Upper lobe of right lung (tissue), 1 donor: ENCODE data around the gene TNRC6C. TPM values are rescaled to one million over a fixed set of nuclear protein-coding genes. Genes with fewer than 3 reads are reported as not detected.

Source experiments
- ATAC-seq: fragments of 200-7000 bp; cut with Tn5 transposase; one replicate; pipeline ENCODE4 v1.9.1; 2020; ENCODE audit warnings: mild to moderate bottlenecking, moderate library complexity
- DNase-seq: peaks from one replicate; pipeline ENCODE4 v3.0.0-alpha.2; 2020
- H3K27ac ChIP-seq: fragments of 200-600 bp; one replicate; pipeline ENCODE4 v1.8.0; 2022
- H3K27me3 ChIP-seq: fragments of 200-600 bp; one replicate; pipeline ENCODE4 v1.8.0; 2022; ENCODE audit warnings: mild to moderate bottlenecking
- H3K36me3 ChIP-seq: fragments of 200-600 bp; one replicate; pipeline ENCODE4 v1.8.0; 2022
- H3K4me1 ChIP-seq: fragments of 200-600 bp; one replicate; pipeline ENCODE4 v1.8.0; 2022
- H3K4me3 ChIP-seq: fragments of 200-600 bp; one replicate; pipeline ENCODE4 v1.8.0; 2022; ENCODE audit warnings: mild to moderate bottlenecking
- H3K9me3 ChIP-seq: fragments of 200-600 bp; one replicate; pipeline ENCODE4 v1.8.0; 2022
- intact Hi-C: fragments of 100-400 bp; cut with DNase I; formaldehyde crosslinking; loops from one replicate; pipeline ENCODE4 v1.11.0; 2022
- total RNA-seq: library from RNA; stranded (reverse); fragmentation: NEBNext Ultra II Directional; extraction: Animal tissue kit (Norgen Biotek cat#: 25700); gene quantifications from one replicate; pipeline ENCODE4 v1.2.1, GENCODE V29; 2021
- TF ChIP-seq, protein P1 (sequence below): fragments of 200-600 bp; IDR thresholded peaks from one replicate; pipeline ENCODE4 v1.8.0; 2022; ENCODE audit warnings: antibody characterized with exemption
- donor health status: DM: no; HTN: yes; CAD: no; lungs with severe emphysema.

TNRC6C gene
- total RNA-seq, 1 donor from 2014 or later, result 21.7 TPM

GRCh38 chr17:78096093-78096492 lies 137.6 kb downstream of the TNRC6C start:
- Histone ChIP-seq H3K9me3 (no peaks in the 10 kb centered on the region), H3K27ac (no peak overlapping the region), H3K36me3 (peaks cover 80% of the 10 kb centered on the region), H3K27me3 (no peaks in the 10 kb centered on the region), H3K4me3 (no peak overlapping the region), H3K4me1 (no peaks in the 10 kb centered on the region)
- no peak for ATAC-seq
- no peak for DNase-seq
- TF ChIP-seq, protein P1, sequence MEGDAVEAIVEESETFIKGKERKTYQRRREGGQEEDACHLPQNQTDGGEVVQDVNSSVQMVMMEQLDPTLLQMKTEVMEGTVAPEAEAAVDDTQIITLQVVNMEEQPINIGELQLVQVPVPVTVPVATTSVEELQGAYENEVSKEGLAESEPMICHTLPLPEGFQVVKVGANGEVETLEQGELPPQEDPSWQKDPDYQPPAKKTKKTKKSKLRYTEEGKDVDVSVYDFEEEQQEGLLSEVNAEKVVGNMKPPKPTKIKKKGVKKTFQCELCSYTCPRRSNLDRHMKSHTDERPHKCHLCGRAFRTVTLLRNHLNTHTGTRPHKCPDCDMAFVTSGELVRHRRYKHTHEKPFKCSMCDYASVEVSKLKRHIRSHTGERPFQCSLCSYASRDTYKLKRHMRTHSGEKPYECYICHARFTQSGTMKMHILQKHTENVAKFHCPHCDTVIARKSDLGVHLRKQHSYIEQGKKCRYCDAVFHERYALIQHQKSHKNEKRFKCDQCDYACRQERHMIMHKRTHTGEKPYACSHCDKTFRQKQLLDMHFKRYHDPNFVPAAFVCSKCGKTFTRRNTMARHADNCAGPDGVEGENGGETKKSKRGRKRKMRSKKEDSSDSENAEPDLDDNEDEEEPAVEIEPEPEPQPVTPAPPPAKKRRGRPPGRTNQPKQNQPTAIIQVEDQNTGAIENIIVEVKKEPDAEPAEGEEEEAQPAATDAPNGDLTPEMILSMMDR, result no peak
- intact Hi-C loops, result no loop called here

DNA sequence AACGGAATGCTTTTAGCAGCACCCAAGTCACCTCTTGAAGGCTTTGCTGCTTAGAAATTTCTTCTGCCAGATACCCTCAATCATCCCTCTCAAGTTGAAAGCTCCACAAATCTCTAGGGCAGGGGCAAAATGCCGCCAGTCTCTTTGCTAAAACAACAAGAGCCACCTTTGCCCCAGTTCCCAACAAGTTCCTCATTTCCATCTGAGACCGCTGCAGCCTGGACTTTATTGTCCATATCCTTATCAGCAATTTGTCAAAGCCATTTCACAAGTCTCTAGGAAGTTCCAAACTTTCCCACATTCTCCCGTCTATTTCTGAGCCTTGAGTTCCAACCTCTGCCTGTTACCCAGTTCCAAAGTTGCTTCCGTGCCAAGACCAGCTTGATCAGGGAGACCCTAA lies 142.6 kb downstream of the TNRC6C start:
- TF ChIP-seq, protein P1, result no peak
- DNase-seq (no peak), ATAC-seq (no peak)
- Histone ChIP-seq H3K36me3 (peaks cover 70% of the 10 kb centered on the region), H3K9me3 (no peaks in the 10 kb centered on the region), H3K27me3 (no peaks in the 10 kb centered on the region), H3K27ac (no peak overlapping the region), H3K4me1 (no peaks in the 10 kb centered on the region), H3K4me3 (no peak overlapping the region)
- intact Hi-C loops, result no loop called here

DNA sequence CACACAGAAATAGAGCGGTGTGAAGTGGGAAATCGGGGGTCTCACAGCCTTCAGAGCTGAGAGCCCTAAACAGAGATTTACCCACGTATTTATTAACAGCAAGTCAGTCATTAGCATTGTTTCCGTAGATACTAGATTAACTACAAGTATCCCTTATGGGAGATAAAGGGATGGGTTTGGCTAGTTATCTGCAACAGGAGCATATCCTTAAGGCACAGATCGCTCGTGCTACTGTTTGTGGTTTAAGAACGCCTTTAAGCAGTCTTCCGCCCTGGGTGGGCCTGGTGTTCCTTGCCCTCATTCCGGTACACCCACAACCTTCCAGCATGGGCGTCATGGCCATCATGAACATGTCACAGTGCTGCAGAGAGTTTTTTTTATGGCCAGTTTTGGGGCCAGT lies 143.0 kb downstream of the TNRC6C start:
- ATAC-seq, result no peak
- H3K4me1 ChIP-seq, result no peaks in the 10 kb centered on the region
- no peak overlapping the region for H3K4me3 ChIP-seq
- H3K36me3 ChIP-seq, result peaks cover 70% of the 10 kb centered on the region
- intact Hi-C loops, result no loop called here
- DNase-seq, result no peak
- no peak overlapping the region for H3K27ac ChIP-seq
- TF ChIP-seq, protein P1, result no peak
- H3K27me3 ChIP-seq, result no peaks in the 10 kb centered on the region
- H3K9me3 ChIP-seq, result no peaks in the 10 kb centered on the region

GRCh38 chr17:78103311-78103710 lies 144.8 kb downstream of the TNRC6C start:
- DNase-seq (no peak), ATAC-seq (no peak)
- Histone ChIP-seq H3K27me3 (no peaks in the 10 kb centered on the region), H3K4me1 (no peaks in the 10 kb centered on the region), H3K36me3 (peaks cover 65% of the 10 kb centered on the region), H3K9me3 (no peaks in the 10 kb centered on the region), H3K27ac (no peak overlapping the region), H3K4me3 (no peak overlapping the region)
- TF ChIP-seq, protein P1, result no peak
- intact Hi-C loops, result no loop called here

DNA sequence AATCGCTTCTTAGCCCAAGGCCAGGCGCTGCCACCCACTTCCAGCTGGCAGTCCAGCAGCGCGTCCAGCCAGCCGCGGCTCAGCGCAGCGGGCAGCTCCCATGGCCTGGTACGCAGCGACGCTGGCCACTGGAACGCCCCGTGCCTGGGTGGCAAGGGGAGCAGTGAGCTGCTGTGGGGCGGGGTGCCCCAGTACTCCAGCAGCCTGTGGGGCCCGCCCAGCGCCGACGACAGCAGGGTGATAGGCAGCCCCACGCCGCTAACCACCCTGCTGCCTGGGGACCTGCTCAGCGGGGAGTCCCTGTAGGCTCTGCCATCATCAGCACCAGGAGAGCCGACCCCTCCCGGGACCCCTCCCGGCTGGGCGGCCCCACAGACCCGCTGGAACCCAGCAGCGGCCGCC lies 146.0 kb downstream of the TNRC6C start:
- ATAC-seq (no peak), DNase-seq (no peak)
- Histone ChIP-seq H3K27ac (no peak overlapping the region), H3K27me3 (no peaks in the 10 kb centered on the region), H3K36me3 (peaks cover 64% of the 10 kb centered on the region), H3K9me3 (no peaks in the 10 kb centered on the region), H3K4me1 (no peaks in the 10 kb centered on the region), H3K4me3 (no peak overlapping the region)
- intact Hi-C loops, result no loop called here
- TF ChIP-seq, protein P1, result no peak

DNA sequence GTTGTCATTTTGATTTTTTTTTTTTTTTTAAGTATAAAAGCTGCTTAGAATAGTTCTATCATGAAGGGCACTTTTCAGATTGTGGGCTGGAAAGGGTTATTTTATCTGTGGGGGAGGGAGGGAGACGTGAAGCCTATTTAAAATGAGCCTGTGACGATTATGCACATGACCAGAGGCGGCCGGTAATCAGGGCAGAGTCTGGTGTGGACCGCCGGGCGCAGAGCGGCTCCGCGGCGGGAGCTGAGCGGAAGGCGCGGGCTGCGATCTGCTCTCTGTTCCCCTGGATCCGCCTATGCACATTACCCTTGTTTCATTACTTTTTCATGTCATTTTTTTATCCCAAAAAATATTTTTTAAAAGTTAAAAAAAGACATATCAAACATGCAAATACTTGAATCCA lies 146.6 kb downstream of the TNRC6C start:
- Histone ChIP-seq H3K36me3 (peaks cover 63% of the 10 kb centered on the region), H3K4me1 (no peaks in the 10 kb centered on the region), H3K27ac (no peak overlapping the region), H3K27me3 (no peaks in the 10 kb centered on the region), H3K9me3 (no peaks in the 10 kb centered on the region), H3K4me3 (no peak overlapping the region)
- no peak for DNase-seq
- no peak for ATAC-seq
- intact Hi-C loops, result no loop called here
- TF ChIP-seq, protein P1, result no peak
